ENCODE results near the gene TAF7L.

TAF7L gene

GRCh38 chrX:101241531-101241930 lies 49.6 kb downstream of the TAF7L start:
- TF ChIP-seq CTCF (IDR thresholded peaks at IDR 0.05; ENCODE audit: low read depth, low read length) = no peak
- H3K4me3 ChIP-seq (ENCODE audit: low read depth, low read length) = no peak overlapping the region

GRCh38 chrX:101237041-101237440 lies 54.1 kb downstream of the TAF7L start:
- no peak overlapping the region for H3K4me3 ChIP-seq (ENCODE audit: low read depth, low read length)
- TF ChIP-seq CTCF (IDR thresholded peaks at IDR 0.05; ENCODE audit: low read depth, low read length) = no peak

- H3K4me3 ChIP-seq (ENCODE audit: low read depth, low read length) = no peak overlapping the region
- no peak for TF ChIP-seq CTCF (IDR thresholded peaks at IDR 0.05; ENCODE audit: low read depth, low read length)
These were observed 58.8 kb downstream of the TAF7L start for GRCh38 chrX:101232316-101232715.

- no peak for TF ChIP-seq CTCF (IDR thresholded peaks at IDR 0.05; ENCODE audit: low read depth, low read length)
- no peak overlapping the region for H3K4me3 ChIP-seq (ENCODE audit: low read depth, low read length)
These were observed 60.1 kb downstream of the TAF7L start for GRCh38 chrX:101231080-101231479.

GRCh38 chrX:101230636-101231035 lies 60.5 kb downstream of the TAF7L start:
- no peak for TF ChIP-seq CTCF (IDR thresholded peaks at IDR 0.05; ENCODE audit: low read depth, low read length)
- H3K4me3 ChIP-seq (ENCODE audit: low read depth, low read length) = no peak overlapping the region

GRCh38 chrX:101229170-101229569 lies 62.0 kb downstream of the TAF7L start:
- TF ChIP-seq CTCF (IDR thresholded peaks at IDR 0.05; ENCODE audit: low read depth, low read length) = no peak
- H3K4me3 ChIP-seq (ENCODE audit: low read depth, low read length) = no peak overlapping the region

- no peak overlapping the region for H3K4me3 ChIP-seq (ENCODE audit: low read depth, low read length)
- TF ChIP-seq CTCF (IDR thresholded peaks at IDR 0.05; ENCODE audit: low read depth, low read length) = no peak
These were observed 67.9 kb downstream of the TAF7L start for GRCh38 chrX:101223226-101223625.

Measured in WI38 (cell line).